HEK293 (cell line): Measurements from ENCODE around the gene EMSY.

Experiments
- CTCF ChIA-PET: fragments of 350-600 bp; formaldehyde crosslinking; extraction: SDS; loops from one replicate; lab custom pipeline; 2021; ENCODE audit warnings: antibody characterized with exemption; lab: Yijun Ruan, JAX
- POLR2A ChIA-PET: fragments of 300-600 bp; formaldehyde crosslinking; extraction: SDS; loops from one replicate; lab custom pipeline; 2020; ENCODE audit warnings: antibody characterized with exemption, inconsistent platforms; lab: Yijun Ruan, JAX
- H3K27ac ChIP-seq: fragments of 200-500 bp; sonication (Bioruptor generic); 2 replicates; pipeline ENCODE4 v1.5.1; 2014; ENCODE audit warnings: low read depth, low read length, control low read depth, inconsistent platforms; ENCODE audit errors: extremely low read depth
- H3K36me3 ChIP-seq, 2 experiments: fragments of 200-500 bp in 1 of 2; sonication (Bioruptor generic) in 1 of 2; 1 replicate in 1 of 2; 2 replicates in 1 of 2; pipeline ENCODE4 v1.5.1; 2014 to 2017; ENCODE audit warnings: inconsistent platforms in 2 of 2, low read length in 2 of 2; ENCODE audit not compliant: control insufficient read depth in 2 of 2, insufficient read depth in 1 of 2
- H3K4me1 ChIP-seq: fragments of 200-500 bp; sonication (Bioruptor generic); 2 replicates; pipeline ENCODE4 v1.5.1; 2014; ENCODE audit warnings: mild to moderate bottlenecking, low read length, inconsistent platforms; ENCODE audit not compliant: control insufficient read depth, insufficient read depth
- H3K4me3 ChIP-seq: 2 replicates; pipeline ENCODE4 v1.5.1; 2011; ENCODE audit warnings: low read depth, mild to moderate bottlenecking, control low read depth, low read length, moderate library complexity
- H3K9me3 ChIP-seq: fragments of 200-500 bp; sonication (Bioruptor generic); 2 replicates; pipeline ENCODE4 v1.5.1; 2014; ENCODE audit warnings: low read depth, low read length, inconsistent platforms; ENCODE audit not compliant: control insufficient read depth, insufficient read depth
- BCL11B ChIP-seq: fragments of 450-650 bp; formaldehyde crosslinking; IDR thresholded peaks from 2 replicates; pipeline ENCODE4 v1.5.1; 2016; ENCODE audit warnings: low read depth, missing biosample characterization, missing genetic modification characterization
- FEZF1 ChIP-seq: fragments of 450-650 bp; formaldehyde crosslinking; IDR thresholded peaks from 2 replicates; pipeline ENCODE4 v1.5.1; 2016; ENCODE audit warnings: missing biosample characterization, missing genetic modification characterization
- KLF10 ChIP-seq: fragments of 450-650 bp; IDR thresholded peaks from 2 replicates; pipeline ENCODE4 v1.5.1; 2018; ENCODE audit warnings: missing biosample characterization, mild to moderate bottlenecking, missing genetic modification characterization
- KLF16 ChIP-seq: fragments of 450-650 bp; formaldehyde crosslinking; IDR thresholded peaks from 2 replicates; pipeline ENCODE4 v1.5.1; 2017; ENCODE audit warnings: missing biosample characterization, missing genetic modification characterization
- REPIN1 ChIP-seq: fragments of 450-650 bp; formaldehyde crosslinking; IDR thresholded peaks from 2 replicates; pipeline ENCODE4 v1.5.1; 2017; ENCODE audit warnings: missing biosample characterization, missing genetic modification characterization, low read depth
- ZBTB7A ChIP-seq: fragments of 450-650 bp; formaldehyde crosslinking; IDR thresholded peaks from 2 replicates; pipeline ENCODE4 v1.5.1; 2016; ENCODE audit warnings: low read depth, missing biosample characterization, missing genetic modification characterization
- ZFP37 ChIP-seq: fragments of 450-650 bp; formaldehyde crosslinking; IDR thresholded peaks from 2 replicates; pipeline ENCODE4 v1.5.1; 2016; ENCODE audit warnings: missing biosample characterization, missing genetic modification characterization
- ZNF16 ChIP-seq: fragments of 450-650 bp; formaldehyde crosslinking; IDR thresholded peaks from 2 replicates; pipeline ENCODE4 v1.5.1; 2016; ENCODE audit warnings: low read depth, missing biosample characterization, missing genetic modification characterization
- ZNF274 ChIP-seq, 2 experiments: fragments of 200-500 bp in 1 of 2; fragments of 450-650 bp in 1 of 2; sonication (Bioruptor generic) in 1 of 2; formaldehyde crosslinking in 1 of 2; IDR thresholded peaks; 2 replicates each; pipeline versions ENCODE4 v1.5.1 to v1.6.1; 2014 to 2016; ENCODE audit warnings: borderline replicate concordance in 1 of 2, inconsistent platforms in 1 of 2, low read length in 1 of 2, missing biosample characterization in 1 of 2, missing genetic modification characterization in 1 of 2
- ZNF311 ChIP-seq: fragments of 450-650 bp; formaldehyde crosslinking; IDR thresholded peaks from 2 replicates; pipeline ENCODE4 v1.5.1; 2017; ENCODE audit warnings: missing biosample characterization, missing genetic modification characterization, borderline replicate concordance
- ZNF391 ChIP-seq: fragments of 450-650 bp; formaldehyde crosslinking; IDR thresholded peaks from 2 replicates; pipeline ENCODE4 v1.5.1; 2016; ENCODE audit warnings: low read depth, missing biosample characterization, missing genetic modification characterization, borderline replicate concordance
- ZNF48 ChIP-seq: fragments of 450-650 bp; formaldehyde crosslinking; IDR thresholded peaks from 2 replicates; pipeline ENCODE4 v1.5.1; 2016; ENCODE audit warnings: missing biosample characterization, missing genetic modification characterization
- ZNF544 ChIP-seq: fragments of 450-650 bp; formaldehyde crosslinking; IDR thresholded peaks from 2 replicates; pipeline ENCODE4 v1.5.0; 2017; ENCODE audit warnings: missing biosample characterization, missing genetic modification characterization
- ZNF549 ChIP-seq: fragments of 450-650 bp; IDR thresholded peaks from 2 replicates; pipeline ENCODE4 v1.5.1; 2018; ENCODE audit warnings: missing biosample characterization, missing genetic modification characterization, mild to moderate bottlenecking, inconsistent platforms, moderate library complexity
- ZNF610 ChIP-seq: fragments of 450-650 bp; formaldehyde crosslinking; IDR thresholded peaks from 2 replicates; pipeline ENCODE4 v1.5.1; 2016; ENCODE audit warnings: missing biosample characterization, missing genetic modification characterization, borderline replicate concordance
- ZNF621 ChIP-seq: fragments of 450-650 bp; formaldehyde crosslinking; IDR thresholded peaks from 2 replicates; pipeline ENCODE4 v1.5.1; 2017; ENCODE audit warnings: missing biosample characterization, missing genetic modification characterization
- ZNF837 ChIP-seq: fragments of 450-650 bp; formaldehyde crosslinking; IDR thresholded peaks from 2 replicates; pipeline ENCODE4 v1.5.1; 2016; ENCODE audit warnings: missing biosample characterization, missing genetic modification characterization
- ZSCAN16 ChIP-seq: fragments of 450-650 bp; formaldehyde crosslinking; IDR thresholded peaks from 2 replicates; pipeline ENCODE4 v1.5.1; 2016; ENCODE audit warnings: missing biosample characterization, missing genetic modification characterization
- ZXDB ChIP-seq: fragments of 450-650 bp; formaldehyde crosslinking; IDR thresholded peaks from 2 replicates; pipeline ENCODE4 v1.5.1; 2016; ENCODE audit warnings: missing biosample characterization, missing genetic modification characterization
- TF ChIP-seq, protein P1 (sequence below): fragments of 450-650 bp; formaldehyde crosslinking; IDR thresholded peaks from 2 replicates; pipeline ENCODE4 v1.5.1; 2017; ENCODE audit warnings: missing biosample characterization, mild to moderate bottlenecking, missing genetic modification characterization, moderate library complexity
- TF ChIP-seq, protein P2 (sequence below): fragments of 450-650 bp; formaldehyde crosslinking; conservative IDR thresholded peaks from 2 replicates; pipeline ENCODE4 v1.5.1; 2016; ENCODE audit warnings: low read depth, missing biosample characterization, missing genetic modification characterization
- TF ChIP-seq, protein P3 (sequence below): fragments of 450-650 bp; formaldehyde crosslinking; optimal IDR thresholded peaks from 2 replicates; pipeline ENCODE3; 2016; ENCODE audit warnings: missing biosample characterization, mild to moderate bottlenecking, missing genetic modification characterization
- TF ChIP-seq, protein P4 (sequence below): fragments of 450-650 bp; formaldehyde crosslinking; IDR thresholded peaks from 2 replicates; pipeline ENCODE4 v1.5.1; 2016; ENCODE audit warnings: missing biosample characterization, missing genetic modification characterization
- TF ChIP-seq, protein P5 (sequence below): fragments of 450-650 bp; IDR thresholded peaks from 2 replicates; pipeline ENCODE4 v1.5.1; 2018; ENCODE audit warnings: missing biosample characterization, missing genetic modification characterization

Gene EMSY

DNA sequence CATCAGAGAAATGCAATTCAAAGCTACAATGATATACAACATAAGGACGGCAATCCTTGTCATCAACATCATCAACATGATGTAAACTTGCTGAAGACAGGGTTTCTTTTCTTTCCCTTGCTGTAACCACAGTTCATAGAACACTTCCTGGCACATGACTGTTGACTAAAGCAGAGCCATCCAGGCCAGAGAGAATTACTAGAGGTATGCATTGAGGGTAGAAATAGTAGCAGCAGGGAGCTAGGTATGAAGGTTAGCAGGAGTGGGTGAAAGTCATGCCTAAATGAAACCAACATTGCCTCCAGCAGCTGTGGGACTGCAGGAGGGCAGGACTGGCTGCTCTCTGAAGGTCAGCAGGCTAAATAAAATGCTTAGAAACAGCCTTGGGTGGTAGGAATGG is 122.0 kb downstream of the EMSY start:
- H3K4me1 ChIP-seq: no peaks in the 10 kb centered on the region
- no peaks in the 10 kb centered on the region for H3K36me3 ChIP-seq
- no peaks in the 10 kb centered on the region for H3K9me3 ChIP-seq
- TF ChIP-seq, protein P1, sequence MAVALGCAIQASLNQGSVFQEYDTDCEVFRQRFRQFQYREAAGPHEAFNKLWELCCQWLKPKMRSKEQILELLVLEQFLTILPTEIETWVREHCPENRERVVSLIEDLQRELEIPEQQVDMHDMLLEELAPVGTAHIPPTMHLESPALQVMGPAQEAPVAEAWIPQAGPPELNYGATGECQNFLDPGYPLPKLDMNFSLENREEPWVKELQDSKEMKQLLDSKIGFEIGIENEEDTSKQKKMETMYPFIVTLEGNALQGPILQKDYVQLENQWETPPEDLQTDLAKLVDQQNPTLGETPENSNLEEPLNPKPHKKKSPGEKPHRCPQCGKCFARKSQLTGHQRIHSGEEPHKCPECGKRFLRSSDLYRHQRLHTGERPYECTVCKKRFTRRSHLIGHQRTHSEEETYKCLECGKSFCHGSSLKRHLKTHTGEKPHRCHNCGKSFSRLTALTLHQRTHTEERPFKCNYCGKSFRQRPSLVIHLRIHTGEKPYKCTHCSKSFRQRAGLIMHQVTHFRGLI (tag by site-specific recombination): no peak
- no peak for TF ChIP-seq ZSCAN16
- no peak for TF ChIP-seq ZFP37
- TF ChIP-seq ZNF311 (tag by site-specific recombination): no peak
- no peak for TF ChIP-seq ZNF274 (IDR thresholded peaks at IDR 0.05; ENCODE audit: low read length)
- TF ChIP-seq ZNF274 (tag by site-specific recombination; IDR thresholded peaks at IDR 0.05; ENCODE audit: borderline replicate concordance): no peak
- no peak for TF ChIP-seq ZNF544 (tag by site-specific recombination)
- no peak for TF ChIP-seq ZNF549
- TF ChIP-seq, protein P2, sequence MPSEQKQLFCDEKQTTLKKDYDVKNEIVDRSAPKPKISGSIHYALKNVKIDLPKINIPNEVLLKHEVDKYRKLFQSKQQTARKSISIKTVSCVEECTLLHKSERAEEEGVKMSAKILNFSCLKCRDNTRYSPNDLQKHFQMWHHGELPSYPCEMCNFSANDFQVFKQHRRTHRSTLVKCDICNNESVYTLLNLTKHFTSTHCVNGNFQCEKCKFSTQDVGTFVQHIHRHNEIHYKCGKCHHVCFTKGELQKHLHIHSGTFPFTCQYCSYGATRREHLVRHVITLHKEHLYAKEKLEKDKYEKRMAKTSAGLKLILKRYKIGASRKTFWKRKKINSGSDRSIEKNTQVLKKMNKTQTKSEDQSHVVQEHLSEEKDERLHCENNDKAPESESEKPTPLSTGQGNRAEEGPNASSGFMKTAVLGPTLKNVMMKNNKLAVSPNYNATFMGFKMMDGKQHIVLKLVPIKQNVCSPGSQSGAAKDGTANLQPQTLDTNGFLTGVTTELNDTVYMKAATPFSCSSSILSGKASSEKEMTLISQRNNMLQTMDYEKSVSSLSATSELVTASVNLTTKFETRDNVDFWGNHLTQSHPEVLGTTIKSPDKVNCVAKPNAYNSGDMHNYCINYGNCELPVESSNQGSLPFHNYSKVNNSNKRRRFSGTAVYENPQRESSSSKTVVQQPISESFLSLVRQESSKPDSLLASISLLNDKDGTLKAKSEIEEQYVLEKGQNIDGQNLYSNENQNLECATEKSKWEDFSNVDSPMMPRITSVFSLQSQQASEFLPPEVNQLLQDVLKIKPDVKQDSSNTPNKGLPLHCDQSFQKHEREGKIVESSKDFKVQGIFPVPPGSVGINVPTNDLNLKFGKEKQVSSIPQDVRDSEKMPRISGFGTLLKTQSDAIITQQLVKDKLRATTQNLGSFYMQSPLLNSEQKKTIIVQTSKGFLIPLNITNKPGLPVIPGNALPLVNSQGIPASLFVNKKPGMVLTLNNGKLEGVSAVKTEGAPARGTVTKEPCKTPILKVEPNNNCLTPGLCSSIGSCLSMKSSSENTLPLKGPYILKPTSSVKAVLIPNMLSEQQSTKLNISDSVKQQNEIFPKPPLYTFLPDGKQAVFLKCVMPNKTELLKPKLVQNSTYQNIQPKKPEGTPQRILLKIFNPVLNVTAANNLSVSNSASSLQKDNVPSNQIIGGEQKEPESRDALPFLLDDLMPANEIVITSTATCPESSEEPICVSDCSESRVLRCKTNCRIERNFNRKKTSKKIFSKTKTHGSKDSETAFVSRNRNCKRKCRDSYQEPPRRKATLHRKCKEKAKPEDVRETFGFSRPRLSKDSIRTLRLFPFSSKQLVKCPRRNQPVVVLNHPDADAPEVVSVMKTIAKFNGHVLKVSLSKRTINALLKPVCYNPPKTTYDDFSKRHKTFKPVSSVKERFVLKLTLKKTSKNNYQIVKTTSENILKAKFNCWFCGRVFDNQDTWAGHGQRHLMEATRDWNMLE (tag by site-specific recombination): no peak
- TF ChIP-seq, protein P3, sequence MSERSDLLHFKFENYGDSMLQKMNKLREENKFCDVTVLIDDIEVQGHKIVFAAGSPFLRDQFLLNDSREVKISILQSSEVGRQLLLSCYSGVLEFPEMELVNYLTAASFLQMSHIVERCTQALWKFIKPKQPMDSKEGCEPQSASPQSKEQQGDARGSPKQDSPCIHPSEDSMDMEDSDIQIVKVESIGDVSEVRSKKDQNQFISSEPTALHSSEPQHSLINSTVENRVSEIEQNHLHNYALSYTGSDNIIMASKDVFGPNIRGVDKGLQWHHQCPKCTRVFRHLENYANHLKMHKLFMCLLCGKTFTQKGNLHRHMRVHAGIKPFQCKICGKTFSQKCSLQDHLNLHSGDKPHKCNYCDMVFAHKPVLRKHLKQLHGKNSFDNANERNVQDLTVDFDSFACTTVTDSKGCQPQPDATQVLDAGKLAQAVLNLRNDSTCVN (tag by site-specific recombination): no peak
- no peak for TF ChIP-seq KLF16 (tag by site-specific recombination)
- TF ChIP-seq KLF10 (tag by site-specific recombination): no peak
- TF ChIP-seq ZXDB (tag by site-specific recombination): no peak
- no peak for TF ChIP-seq FEZF1 (tag by site-specific recombination)
- POLR2A ChIA-PET: no interaction called here
- CTCF ChIA-PET: interaction anchor here (0.7 to 2.0 kb wide), 3 partner anchors 11 to 359 kb away, joined by 4 to 8 read pairs (median 5); no protein-coding TSS in a partner anchor
- no peak overlapping the region for H3K27ac ChIP-seq
- H3K4me3 ChIP-seq: no peak overlapping the region

DNA sequence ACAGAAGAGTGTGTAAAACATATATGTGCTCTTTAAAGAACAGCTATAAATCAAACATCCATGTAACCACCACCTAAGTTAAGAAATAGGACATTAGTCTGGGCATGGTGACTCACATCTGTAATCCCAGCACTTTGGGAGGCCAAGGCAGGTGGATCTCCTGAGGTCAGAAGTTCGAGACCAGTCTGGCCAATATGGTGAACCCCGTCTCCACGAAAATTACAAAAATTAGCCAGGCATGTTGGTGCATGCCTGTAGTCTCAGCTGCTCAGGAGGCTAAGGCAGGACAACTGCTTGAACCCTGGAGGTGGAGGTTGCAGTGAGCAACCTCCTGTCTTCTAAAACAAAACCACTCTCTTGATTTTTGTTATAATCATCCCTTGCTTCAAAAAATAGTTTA is 122.4 kb downstream of the EMSY start:
- no peaks in the 10 kb centered on the region for H3K36me3 ChIP-seq
- H3K4me1 ChIP-seq: no peaks in the 10 kb centered on the region
- no peak overlapping the region for H3K27ac ChIP-seq
- ChIA-PET POLR2A (no interaction called here), CTCF (interaction anchor here (0.6 to 2.0 kb wide), 4 partner anchors 11 to 360 kb away, joined by 3 to 8 read pairs (median 4); no protein-coding TSS in a partner anchor)
- H3K9me3 ChIP-seq: no peaks in the 10 kb centered on the region
- H3K4me3 ChIP-seq: no peak overlapping the region
- TF ChIP-seq ZNF621 (tag by site-specific recombination) (no peak), REPIN1 (tag by site-specific recombination) (no peak), ZBTB7A (tag by site-specific recombination) (no peak), ZNF16 (tag by site-specific recombination) (no peak), ZNF837 (no peak), ZFP37 (no peak), ZNF391 (no peak), BCL11B (no peak), ZNF48 (tag by site-specific recombination) (no peak), ZNF610 (tag by site-specific recombination) (no peak)
- TF ChIP-seq, protein P4, sequence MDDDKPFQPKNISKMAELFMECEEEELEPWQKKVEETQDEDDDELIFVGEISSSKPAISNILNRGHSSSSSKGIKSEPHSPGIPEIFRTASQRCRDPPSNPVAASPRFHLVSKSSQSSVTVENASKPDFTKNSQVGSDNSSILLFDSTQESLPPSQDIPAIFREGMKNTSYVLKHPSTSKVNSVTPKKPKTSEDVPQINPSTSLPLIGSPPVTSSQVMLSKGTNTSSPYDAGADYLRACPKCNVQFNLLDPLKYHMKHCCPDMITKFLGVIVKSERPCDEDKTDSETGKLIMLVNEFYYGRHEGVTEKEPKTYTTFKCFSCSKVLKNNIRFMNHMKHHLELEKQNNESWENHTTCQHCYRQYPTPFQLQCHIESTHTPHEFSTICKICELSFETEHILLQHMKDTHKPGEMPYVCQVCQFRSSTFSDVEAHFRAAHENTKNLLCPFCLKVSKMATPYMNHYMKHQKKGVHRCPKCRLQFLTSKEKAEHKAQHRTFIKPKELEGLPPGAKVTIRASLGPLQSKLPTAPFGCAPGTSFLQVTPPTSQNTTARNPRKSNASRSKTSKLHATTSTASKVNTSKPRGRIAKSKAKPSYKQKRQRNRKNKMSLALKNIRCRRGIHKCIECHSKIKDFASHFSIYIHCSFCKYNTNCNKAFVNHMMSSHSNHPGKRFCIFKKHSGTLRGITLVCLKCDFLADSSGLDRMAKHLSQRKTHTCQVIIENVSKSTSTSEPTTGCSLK: no peak
- TF ChIP-seq, protein P5, sequence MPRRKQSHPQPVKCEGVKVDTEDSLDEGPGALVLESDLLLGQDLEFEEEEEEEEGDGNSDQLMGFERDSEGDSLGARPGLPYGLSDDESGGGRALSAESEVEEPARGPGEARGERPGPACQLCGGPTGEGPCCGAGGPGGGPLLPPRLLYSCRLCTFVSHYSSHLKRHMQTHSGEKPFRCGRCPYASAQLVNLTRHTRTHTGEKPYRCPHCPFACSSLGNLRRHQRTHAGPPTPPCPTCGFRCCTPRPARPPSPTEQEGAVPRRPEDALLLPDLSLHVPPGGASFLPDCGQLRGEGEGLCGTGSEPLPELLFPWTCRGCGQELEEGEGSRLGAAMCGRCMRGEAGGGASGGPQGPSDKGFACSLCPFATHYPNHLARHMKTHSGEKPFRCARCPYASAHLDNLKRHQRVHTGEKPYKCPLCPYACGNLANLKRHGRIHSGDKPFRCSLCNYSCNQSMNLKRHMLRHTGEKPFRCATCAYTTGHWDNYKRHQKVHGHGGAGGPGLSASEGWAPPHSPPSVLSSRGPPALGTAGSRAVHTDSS (tag by site-specific recombination): no peak
